Sigmoid colon (tissue), 7 donors: ENCODE results near the gene ALKBH2. TPM values are rescaled to one million over a fixed set of nuclear protein-coding genes. Genes with fewer than 3 reads are reported as not detected.

ENCODE experiments used
- DNase-seq: peaks from one replicate; pipeline ENCODE4 v3.0.0-alpha.2; 2019
- H3K27ac ChIP-seq, 4 donors: fragments of 200-600 bp; sonication (generic); one replicate each; pipeline ENCODE4 v1.5.1; 2016 to 2019; ENCODE audit warnings: mild to moderate bottlenecking in 1 of 4
- H3K27me3 ChIP-seq, 3 donors: fragments of 200-600 bp; sonication (generic); one replicate each; pipeline ENCODE4 v1.5.1; 2019; ENCODE audit warnings: mild to moderate bottlenecking in 1 of 3
- H3K36me3 ChIP-seq, 4 donors: fragments of 200-600 bp; sonication (generic); one replicate each; pipeline ENCODE4 v1.5.1; 2016 to 2019
- H3K4me1 ChIP-seq, 4 donors: fragments of 200-600 bp; sonication (generic); one replicate each; pipeline ENCODE4 v1.5.1; 2017 to 2019
- H3K4me3 ChIP-seq, 4 donors: fragments of 200-600 bp; sonication (generic); one replicate each; pipeline ENCODE4 v1.5.1; 2017 to 2019; ENCODE audit warnings: mild to moderate bottlenecking in 2 of 4, moderate library complexity in 1 of 4
- H3K9me3 ChIP-seq, 4 donors: fragments of 200-600 bp in 3 of 4; sonication (generic) in 3 of 4; one replicate each; pipeline versions ENCODE4 v1.5.1 to v1.6.1; 2013 to 2019
- EP300 ChIP-seq, 4 donors: sonication (generic); formaldehyde crosslinking; IDR thresholded peaks; one replicate each; pipeline ENCODE4 v1.6.1; 2017; ENCODE audit warnings: antibody characterized with exemption in 4 of 4
- POLR2A ChIP-seq, 2 donors: fragments of 450-650 bp; IDR thresholded peaks; one replicate each; pipeline ENCODE4 v1.6.1; 2016; ENCODE audit warnings: antibody characterized with exemption in 2 of 2, mild to moderate bottlenecking in 2 of 2, moderate library complexity in 2 of 2
- POLR2AphosphoS5 ChIP-seq, 4 donors: sonication (generic); formaldehyde crosslinking; IDR thresholded peaks; one replicate each; pipeline ENCODE4 v1.6.1; 2017; ENCODE audit warnings: antibody characterized with exemption in 4 of 4
- WGBS, 2 donors: extraction: QIAGEN DNeasy Blood & Tissue Kit; methylation state at CpG; one replicate each; pipeline ENCODE4 v1.1.7; 2013; 5-methylcytosine and 5-hydroxymethylcytosine counted together
- intact Hi-C: fragments of 100-400 bp; cut with DNase I; formaldehyde crosslinking; loops from one replicate; pipeline ENCODE4 v1.15.1; 2023
- polyA plus RNA-seq, 3 donors: library from polyadenylated mRNA; stranded (reverse); fragments of 200-250 nt; gene quantifications; one replicate each; pipeline ENCODE4 v1.2.3, GENCODE V29; 2013
- small RNA-seq, 3 donors: library from RNA; depleted of rRNA; stranded (forward); fragments of <200 nt; gene quantifications; one replicate each; pipeline ENCODE3, GENCODE V24; 2016
- total RNA-seq, 4 donors: library from RNA; depleted of rRNA; stranded (reverse); fragments of >200 nt; gene quantifications; one replicate each; pipeline ENCODE4 v1.1.0, GENCODE V29; 2016
- TF ChIP-seq, protein P1 (sequence below), 4 experiments: fragments of 450-650 bp in 3 of 4; fragments of 200-600 bp in 1 of 4; IDR thresholded peaks; one replicate each; pipeline ENCODE4 v1.5.1; 2016 to 2019; ENCODE audit warnings: antibody characterized with exemption in 4 of 4, mild to moderate bottlenecking in 3 of 4, moderate library complexity in 2 of 4
- donor health status: healthy with polysubstance abuse.
- donor health status: Bipolar disorder and iron deficiency.
- donor health status: healthy.

ALKBH2 gene
- total and polyA plus RNA-seq, 7 donors: 5.3 to 29.3 (median 15.5) TPM

DNA sequence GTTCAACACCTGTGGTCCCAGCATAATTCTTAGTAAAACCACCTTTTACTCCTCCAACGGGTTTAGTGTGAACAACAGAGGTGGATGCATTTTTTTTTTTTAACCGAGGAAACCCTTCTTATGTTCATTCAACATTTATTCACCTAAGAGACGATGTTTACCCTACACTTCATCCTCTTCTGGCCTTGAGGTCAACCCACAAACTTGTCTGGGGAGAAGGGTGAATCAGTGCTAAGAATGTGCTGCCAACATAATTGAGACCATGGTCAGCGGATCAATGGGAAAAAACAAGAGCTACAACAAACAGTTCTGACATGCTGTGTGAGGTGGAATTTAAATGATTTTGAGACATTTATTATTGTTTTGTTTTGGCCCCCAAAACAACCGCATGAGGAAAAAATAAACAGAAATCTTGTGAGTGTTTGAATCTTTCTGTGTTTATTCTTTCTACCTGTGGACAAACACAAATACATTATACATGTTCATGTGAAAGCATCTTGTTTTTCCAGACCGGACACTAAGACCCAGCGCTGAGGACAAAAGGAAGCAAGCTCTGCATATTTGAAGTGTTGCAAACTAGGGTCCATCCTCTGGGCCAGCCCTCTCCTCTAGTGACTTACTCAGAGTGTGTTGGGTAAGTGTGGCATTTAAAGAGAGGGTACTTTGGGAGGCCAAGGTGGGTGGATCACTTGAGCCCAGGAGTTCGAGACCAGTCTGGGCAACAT is 46.0 kb downstream of the ALKBH2 start:
- H3K4me1 ChIP-seq: peaks cover 0 to 4% (median 2%) of the 10 kb centered on the region in 4 donors
- H3K27ac ChIP-seq: no peak overlapping the region
- TF ChIP-seq EP300 (IDR thresholded peaks at IDR 0.05) (no peak), POLR2AphosphoS5 (IDR thresholded peaks at IDR 0.05) (no peak), POLR2A (IDR thresholded peaks at IDR 0.05) (no peak)
- TF ChIP-seq, protein P1, sequence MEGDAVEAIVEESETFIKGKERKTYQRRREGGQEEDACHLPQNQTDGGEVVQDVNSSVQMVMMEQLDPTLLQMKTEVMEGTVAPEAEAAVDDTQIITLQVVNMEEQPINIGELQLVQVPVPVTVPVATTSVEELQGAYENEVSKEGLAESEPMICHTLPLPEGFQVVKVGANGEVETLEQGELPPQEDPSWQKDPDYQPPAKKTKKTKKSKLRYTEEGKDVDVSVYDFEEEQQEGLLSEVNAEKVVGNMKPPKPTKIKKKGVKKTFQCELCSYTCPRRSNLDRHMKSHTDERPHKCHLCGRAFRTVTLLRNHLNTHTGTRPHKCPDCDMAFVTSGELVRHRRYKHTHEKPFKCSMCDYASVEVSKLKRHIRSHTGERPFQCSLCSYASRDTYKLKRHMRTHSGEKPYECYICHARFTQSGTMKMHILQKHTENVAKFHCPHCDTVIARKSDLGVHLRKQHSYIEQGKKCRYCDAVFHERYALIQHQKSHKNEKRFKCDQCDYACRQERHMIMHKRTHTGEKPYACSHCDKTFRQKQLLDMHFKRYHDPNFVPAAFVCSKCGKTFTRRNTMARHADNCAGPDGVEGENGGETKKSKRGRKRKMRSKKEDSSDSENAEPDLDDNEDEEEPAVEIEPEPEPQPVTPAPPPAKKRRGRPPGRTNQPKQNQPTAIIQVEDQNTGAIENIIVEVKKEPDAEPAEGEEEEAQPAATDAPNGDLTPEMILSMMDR (IDR thresholded peaks at IDR 0.05): no peak
- no peaks in the 10 kb centered on the region for H3K36me3 ChIP-seq
- WGBS, 2 donors: 79 to 83% methylated on average over 8 of the region's 8 CpGs
- H3K27me3 ChIP-seq: peaks cover 0 to 3% (median 0%) of the 10 kb centered on the region in 3 donors
- intact Hi-C loops: no loop called here
- no peaks in the 10 kb centered on the region for H3K9me3 ChIP-seq
- no peak for DNase-seq
- no peak overlapping the region for H3K4me3 ChIP-seq

DNA sequence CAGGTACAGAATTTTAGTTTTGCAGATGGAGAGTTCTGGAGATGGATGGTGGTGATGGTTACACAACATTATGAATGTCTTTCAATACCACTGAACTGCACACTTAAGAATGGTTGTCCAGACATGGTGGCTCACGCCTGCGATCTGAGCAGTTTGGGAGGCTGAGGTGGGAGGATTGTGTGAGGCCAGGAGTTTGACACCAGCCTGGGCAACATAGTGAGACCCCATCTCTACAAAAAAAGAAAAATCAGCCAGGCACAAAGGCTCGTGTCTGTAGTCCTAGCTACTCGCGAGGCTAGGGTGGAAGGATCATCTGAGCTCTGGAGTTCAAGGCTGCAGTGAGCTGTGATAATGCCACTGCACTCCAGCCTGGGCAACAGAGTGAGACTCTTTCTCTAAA is 49.0 kb downstream of the ALKBH2 start:
- intact Hi-C loops: no loop called here
- 84 to 88% methylated on average over 5 of the region's 5 CpGs for WGBS, 2 donors
- no peak overlapping the region for H3K27ac ChIP-seq
- H3K4me3 ChIP-seq: no peak overlapping the region
- no peaks in the 10 kb centered on the region for H3K36me3 ChIP-seq
- H3K27me3 ChIP-seq: peaks cover 0 to 3% (median 0%) of the 10 kb centered on the region in 3 donors
- peaks cover 0 to 5% (median 2%) of the 10 kb centered on the region in 4 donors for H3K9me3 ChIP-seq
- no peaks in the 10 kb centered on the region for H3K4me1 ChIP-seq
- no peak for DNase-seq
- no peak for TF ChIP-seq POLR2AphosphoS5 (IDR thresholded peaks at IDR 0.05)
- TF ChIP-seq, protein P1 (IDR thresholded peaks at IDR 0.05): no peak
- TF ChIP-seq EP300 (IDR thresholded peaks at IDR 0.05): no peak
- no peak for TF ChIP-seq POLR2A (IDR thresholded peaks at IDR 0.05)

Small RNAs within 50 kb of the gene (small RNA-seq; reads per million reads assigned to genes)
- 0 to 0.44 (median 0) reads per million in 3 donors for gene RNA5SP372

Other genes with a start within 250 kb of the ALKBH2 start
- 10 to 100 TPM in 3 of 4 donors, 1 to 10 TPM in 1; 9.9 to 19.7 (median 12.6) TPM for gene SSH1, start 235.9 kb downstream of the ALKBH2 start, total RNA-seq
- gene SSH1, start 235.9 kb downstream of the ALKBH2 start, polyA plus RNA-seq: 10 to 100 TPM in 1 of 3 donors, 1 to 10 TPM in 2; 3.6 to 10.1 (median 5.1) TPM
- not detected for gene DAO, start 213.4 kb downstream of the ALKBH2 start, total RNA-seq
- gene DAO, start 213.4 kb downstream of the ALKBH2 start, polyA plus RNA-seq: 1 to 10 TPM; 1.0 to 9.0 (median 4.2) TPM
- 1 to 10 TPM in 1 of 4 donors, under 1 TPM in 3; 0.49 to 1.1 (median 0.75) TPM for gene SVOP, start 72.4 kb downstream of the ALKBH2 start, total RNA-seq
- gene SVOP, start 72.4 kb downstream of the ALKBH2 start, polyA plus RNA-seq: under 1 TPM in 1 of 3 donors, not detected in 2; 0.23 TPM
- gene USP30, start 40.9 kb downstream of the ALKBH2 start, total RNA-seq: 10 to 100 TPM in 3 of 4 donors, 1 to 10 TPM in 1; 9.8 to 15.2 (median 13.1) TPM
- 1 to 10 TPM; 6.0 to 9.3 (median 7.8) TPM for gene USP30, start 40.9 kb downstream of the ALKBH2 start, polyA plus RNA-seq
- gene UNG, start 4.1 kb upstream of the ALKBH2 start, total RNA-seq: 10 to 100 TPM; 11.9 to 17.1 (median 12.1) TPM
- 10 to 100 TPM; 27.0 to 34.8 (median 28.9) TPM for gene UNG, start 4.1 kb upstream of the ALKBH2 start, polyA plus RNA-seq
- gene ACACB, start 23.1 kb upstream of the ALKBH2 start, total RNA-seq: 100 to 1,000 TPM; 116 to 295 (median 161) TPM
- gene ACACB, start 23.1 kb upstream of the ALKBH2 start, polyA plus RNA-seq: 10 to 100 TPM in 1 of 3 donors, 1 to 10 TPM in 2; 5.3 to 36.0 (median 5.4) TPM
- gene FOXN4, start 215.8 kb upstream of the ALKBH2 start, total RNA-seq: 1 to 10 TPM in 1 of 4 donors, under 1 TPM in 1, not detected in 2; 0.41 to 1.9 TPM
- under 1 TPM in 1 of 3 donors, not detected in 2; 0.06 TPM for gene FOXN4, start 215.8 kb upstream of the ALKBH2 start, polyA plus RNA-seq